Suprapubic skin (tissue), 4 donors: ENCODE results near the gene RNF220. TPM values are rescaled to one million over a fixed set of nuclear protein-coding genes. Genes with fewer than 3 reads are reported as not detected.

Experiments
- DNase-seq, 2 donors: peaks; one replicate each; pipeline ENCODE4 v3.0.0-alpha.2; 2019; ENCODE audit warnings: low spot score in 2 of 2
- H3K27ac ChIP-seq: fragments of 200-600 bp; sonication (generic); one replicate; pipeline ENCODE4 v1.5.1; 2019
- H3K27me3 ChIP-seq: fragments of 200-600 bp; sonication (generic); one replicate; pipeline ENCODE4 v1.5.1; 2019
- H3K36me3 ChIP-seq: fragments of 200-600 bp; sonication (generic); one replicate; pipeline ENCODE4 v1.5.1; 2019
- H3K4me1 ChIP-seq: fragments of 200-600 bp; sonication (generic); one replicate; pipeline ENCODE4 v1.5.1; 2019
- H3K4me3 ChIP-seq: fragments of 200-600 bp; sonication (generic); one replicate; pipeline ENCODE4 v1.5.1; 2019; ENCODE audit warnings: mild to moderate bottlenecking
- H3K9me3 ChIP-seq: fragments of 200-600 bp; sonication (generic); one replicate; pipeline ENCODE4 v1.5.1; 2019
- EP300 ChIP-seq: sonication (generic); formaldehyde crosslinking; IDR thresholded peaks from one replicate; pipeline ENCODE4 v1.6.1; 2017; ENCODE audit warnings: antibody characterized with exemption
- POLR2A ChIP-seq, 2 donors: fragments of 450-650 bp; IDR thresholded peaks; one replicate each; pipeline ENCODE4 v1.6.1; 2017; ENCODE audit warnings: antibody characterized with exemption in 2 of 2, mild to moderate bottlenecking in 2 of 2, moderate library complexity in 2 of 2
- POLR2AphosphoS5 ChIP-seq, 3 donors: sonication (generic); formaldehyde crosslinking; IDR thresholded peaks; one replicate each; pipeline ENCODE4 v1.6.1; 2017; ENCODE audit warnings: antibody characterized with exemption in 3 of 3
- WGBS: methylation state at CpG from one replicate; pipeline ENCODE4 v1.1.5; 2018; 5-methylcytosine and 5-hydroxymethylcytosine counted together
- total RNA-seq, 4 donors: library from RNA; depleted of rRNA; stranded (reverse); fragments of >200 nt; gene quantifications; one replicate each; pipeline ENCODE4 v1.1.0, GENCODE V29; 2016
- TF ChIP-seq, protein P1 (sequence below), 2 donors: fragments of 200-600 bp in 1 of 2; fragments of 450-650 bp in 1 of 2; sonication (generic) in 1 of 2; IDR thresholded peaks; one replicate each; pipeline ENCODE4 v1.5.1; 2016 to 2019; ENCODE audit warnings: antibody characterized with exemption in 2 of 2, mild to moderate bottlenecking in 1 of 2, moderate library complexity in 1 of 2

Gene RNF220
- total RNA-seq, 4 donors from 2014 or later = 79.4 to 124 (median 99.5) TPM

DNA sequence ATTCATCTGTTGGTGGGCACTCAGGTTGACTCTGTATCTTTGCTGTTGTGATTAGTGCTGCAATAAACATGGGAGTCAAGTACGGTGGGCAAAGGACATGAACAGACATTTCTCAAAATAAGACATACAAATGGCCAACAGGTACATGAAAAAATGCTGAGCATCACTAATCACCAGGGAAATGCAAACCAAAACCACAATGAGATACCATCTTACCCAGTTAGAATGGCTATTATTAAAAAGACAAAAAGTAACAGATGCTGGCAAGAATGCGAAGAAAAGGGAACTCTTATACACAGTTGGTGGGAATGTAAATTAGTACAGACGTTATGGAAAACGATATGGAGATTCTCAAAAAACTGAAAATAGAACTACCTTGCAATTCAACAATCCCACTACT lies 170.3 kb downstream of the RNF220 start:
- WGBS = 79% methylated on average over 4 of the region's 4 CpGs
- no peaks in the 10 kb centered on the region for H3K36me3 ChIP-seq
- TF ChIP-seq POLR2A (IDR thresholded peaks at IDR 0.05) = no peak
- TF ChIP-seq, protein P1, sequence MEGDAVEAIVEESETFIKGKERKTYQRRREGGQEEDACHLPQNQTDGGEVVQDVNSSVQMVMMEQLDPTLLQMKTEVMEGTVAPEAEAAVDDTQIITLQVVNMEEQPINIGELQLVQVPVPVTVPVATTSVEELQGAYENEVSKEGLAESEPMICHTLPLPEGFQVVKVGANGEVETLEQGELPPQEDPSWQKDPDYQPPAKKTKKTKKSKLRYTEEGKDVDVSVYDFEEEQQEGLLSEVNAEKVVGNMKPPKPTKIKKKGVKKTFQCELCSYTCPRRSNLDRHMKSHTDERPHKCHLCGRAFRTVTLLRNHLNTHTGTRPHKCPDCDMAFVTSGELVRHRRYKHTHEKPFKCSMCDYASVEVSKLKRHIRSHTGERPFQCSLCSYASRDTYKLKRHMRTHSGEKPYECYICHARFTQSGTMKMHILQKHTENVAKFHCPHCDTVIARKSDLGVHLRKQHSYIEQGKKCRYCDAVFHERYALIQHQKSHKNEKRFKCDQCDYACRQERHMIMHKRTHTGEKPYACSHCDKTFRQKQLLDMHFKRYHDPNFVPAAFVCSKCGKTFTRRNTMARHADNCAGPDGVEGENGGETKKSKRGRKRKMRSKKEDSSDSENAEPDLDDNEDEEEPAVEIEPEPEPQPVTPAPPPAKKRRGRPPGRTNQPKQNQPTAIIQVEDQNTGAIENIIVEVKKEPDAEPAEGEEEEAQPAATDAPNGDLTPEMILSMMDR (IDR thresholded peaks at IDR 0.05) = no peak

DNA sequence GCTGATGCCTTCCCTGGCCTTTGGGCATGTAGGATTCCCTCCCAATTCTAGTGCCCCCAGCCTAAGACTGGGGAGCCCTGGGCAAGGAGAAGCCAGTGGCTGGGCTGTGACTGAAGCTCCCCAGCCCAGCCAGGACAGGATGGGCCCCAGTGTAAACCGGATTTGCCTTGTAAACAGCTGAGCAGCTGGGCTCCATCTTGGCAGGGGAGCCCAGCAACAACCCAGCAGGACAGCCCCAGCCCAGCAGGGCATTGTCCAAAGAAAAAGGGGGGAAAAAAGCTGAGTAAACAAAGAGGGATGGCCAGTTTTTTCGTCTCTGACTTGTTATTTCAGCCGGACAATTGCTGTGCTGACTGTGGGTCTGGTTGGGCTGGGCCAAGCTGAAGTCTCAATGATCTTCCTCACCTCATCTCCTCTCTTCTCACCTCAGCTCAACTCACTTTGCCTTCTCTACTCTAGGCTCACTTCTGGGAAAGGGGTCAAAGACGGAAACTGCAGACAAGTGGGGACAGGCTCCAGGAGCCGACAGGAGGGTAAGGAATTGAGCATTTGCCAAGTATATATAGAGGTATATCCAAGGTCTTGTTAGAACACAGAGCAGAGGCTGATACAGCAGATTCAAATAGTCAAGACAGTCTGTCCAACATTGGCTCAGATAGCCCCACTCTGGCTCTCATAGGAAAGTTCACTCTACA lies 171.5 kb downstream of the RNF220 start:
- TF ChIP-seq, protein P1 (IDR thresholded peaks at IDR 0.05) = no peak
- TF ChIP-seq EP300 (no peak), POLR2AphosphoS5 (IDR thresholded peaks at IDR 0.05) (no peak)
- DNase-seq = no peak
- peaks cover 4% of the 10 kb centered on the region for H3K27me3 ChIP-seq
- H3K4me3 ChIP-seq = no peak overlapping the region
- 40% methylated on average over 5 of the region's 5 CpGs for WGBS
- no peaks in the 10 kb centered on the region for H3K4me1 ChIP-seq
- no peaks in the 10 kb centered on the region for H3K9me3 ChIP-seq
- H3K36me3 ChIP-seq = no peaks in the 10 kb centered on the region
- H3K27ac ChIP-seq = no peak overlapping the region

More for the DNA sequence above, 170.3 kb downstream of the RNF220 start:
- Histone ChIP-seq H3K27me3 (peaks cover 4% of the 10 kb centered on the region), H3K9me3 (no peaks in the 10 kb centered on the region), H3K27ac (no peak overlapping the region), H3K4me1 (no peaks in the 10 kb centered on the region), H3K4me3 (no peak overlapping the region)
- no peak for DNase-seq

DNA sequence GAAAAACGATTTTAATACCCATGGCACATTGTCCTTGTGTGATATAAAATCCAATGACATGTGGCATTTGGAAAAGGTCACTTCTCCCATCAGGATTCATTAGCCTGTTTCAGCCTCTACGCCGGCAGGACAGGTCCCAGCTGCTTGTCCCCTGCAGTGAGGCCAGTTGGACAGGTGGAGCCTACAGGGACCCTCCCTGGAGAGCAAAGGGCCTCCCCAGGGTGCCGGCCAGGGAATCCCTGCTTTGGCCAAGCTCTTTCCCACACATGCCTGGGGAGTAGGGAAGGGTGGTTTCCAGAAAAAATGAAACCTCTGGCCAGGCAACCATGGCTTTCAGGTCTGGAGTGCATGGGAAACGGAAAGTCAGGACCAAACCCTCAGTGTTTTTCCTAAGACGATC lies 176.2 kb downstream of the RNF220 start:
- Histone ChIP-seq H3K27ac (no peak overlapping the region), H3K9me3 (no peaks in the 10 kb centered on the region), H3K36me3 (no peaks in the 10 kb centered on the region), H3K27me3 (peaks cover 20% of the 10 kb centered on the region), H3K4me3 (no peak overlapping the region), H3K4me1 (no peaks in the 10 kb centered on the region)
- WGBS = 92% methylated on average over 6 of the region's 6 CpGs
- no peak for DNase-seq
- TF ChIP-seq POLR2A (IDR thresholded peaks at IDR 0.05) (no peak), EP300 (no peak), POLR2AphosphoS5 (IDR thresholded peaks at IDR 0.05) (no peak)
- TF ChIP-seq, protein P1 (IDR thresholded peaks at IDR 0.05) = no peak

DNA sequence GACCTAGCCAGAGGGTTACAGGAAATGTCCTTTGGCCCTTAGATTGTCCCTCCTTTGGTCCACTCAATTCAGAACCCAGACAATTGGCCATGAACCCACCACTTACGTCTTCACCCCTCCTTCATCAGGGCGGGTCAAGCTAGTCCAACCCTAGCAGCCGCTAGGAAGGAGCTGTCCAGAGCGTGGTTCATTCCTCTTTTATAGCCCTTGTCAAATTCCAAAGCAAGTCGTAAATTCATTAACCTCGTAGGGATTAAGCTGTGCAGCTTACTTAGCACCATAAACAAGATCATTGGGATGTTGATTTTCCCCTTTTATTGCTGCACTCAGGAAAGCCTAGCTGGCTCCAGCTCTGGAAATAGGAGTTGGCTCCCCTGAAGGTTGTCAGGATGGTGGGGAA lies 179.1 kb downstream of the RNF220 start:
- Histone ChIP-seq H3K27ac (no peak overlapping the region), H3K9me3 (no peaks in the 10 kb centered on the region), H3K4me1 (no peaks in the 10 kb centered on the region), H3K36me3 (no peaks in the 10 kb centered on the region), H3K27me3 (peaks cover 33% of the 10 kb centered on the region), H3K4me3 (no peak overlapping the region)
- TF ChIP-seq POLR2A (IDR thresholded peaks at IDR 0.05) (no peak), POLR2AphosphoS5 (IDR thresholded peaks at IDR 0.05) (no peak), EP300 (no peak)
- TF ChIP-seq, protein P1 (IDR thresholded peaks at IDR 0.05) = no peak
- no peak for DNase-seq
- 52% methylated on average over 6 of the region's 6 CpGs for WGBS

DNA sequence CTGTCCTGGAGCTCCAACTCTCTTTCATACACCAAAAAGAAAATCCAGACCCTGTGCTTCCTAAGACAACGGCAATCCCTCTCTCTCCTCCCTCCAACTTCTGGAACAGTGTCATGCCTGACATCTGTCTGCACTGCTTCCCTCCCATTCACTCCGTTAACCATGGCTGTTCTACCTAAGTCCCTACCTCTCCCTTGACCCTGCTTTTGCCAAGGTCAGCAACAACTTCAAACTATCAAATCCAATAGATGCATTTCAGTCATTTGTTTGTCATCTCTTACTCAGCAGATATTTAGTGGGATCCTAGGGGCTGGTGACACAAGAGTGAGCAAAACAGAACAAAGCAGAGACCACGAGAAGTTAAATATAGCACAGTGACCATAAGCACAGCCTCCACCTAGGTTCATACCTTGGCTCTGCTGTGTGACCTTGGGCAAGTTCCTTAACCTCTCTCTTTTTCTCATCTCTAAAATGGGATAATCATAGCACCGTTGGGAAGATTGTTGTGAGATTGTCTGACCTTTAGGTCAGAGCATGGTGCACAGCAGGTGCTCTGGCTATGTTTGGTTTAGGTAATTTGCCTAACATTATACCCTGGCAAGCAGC lies 180.4 kb downstream of the RNF220 start:
- TF ChIP-seq EP300 (no peak), POLR2A (IDR thresholded peaks at IDR 0.05) (no peak), POLR2AphosphoS5 (IDR thresholded peaks at IDR 0.05) (no peak)
- TF ChIP-seq, protein P1 (IDR thresholded peaks at IDR 0.05) = no peak
- DNase-seq = no peak
- Histone ChIP-seq H3K4me1 (no peaks in the 10 kb centered on the region), H3K27ac (no peak overlapping the region), H3K4me3 (no peak overlapping the region), H3K36me3 (no peaks in the 10 kb centered on the region), H3K27me3 (peaks cover 33% of the 10 kb centered on the region), H3K9me3 (no peaks in the 10 kb centered on the region)
- 61% methylated on average over 4 of the region's 4 CpGs for WGBS
